Endometrial microvascular endothelial cells (primary cell): ENCODE data around the gene TUBB6. TPM values are rescaled to one million over a fixed set of nuclear protein-coding genes. Genes with fewer than 3 reads are reported as not detected.

Experiments
- in situ Hi-C: cut with HindIII; loops from 2 replicates; pipeline ENCODE4 v1.10.0; 2017; ENCODE audit warnings: low sequenced_read_pairs, low pct_unique_long_range_greater_than_20kb; ENCODE audit errors: inconsistent ontology term
- total RNA-seq: library from RNA; depleted of rRNA; stranded (reverse); fragments of >200 nt; gene quantifications from one replicate; pipeline ENCODE4 v1.2.3, GENCODE V29; 2015; ENCODE audit errors: inconsistent ontology term

Gene TUBB6
- total RNA-seq, 1 donor from 2014 or later, result 1,253 TPM

DNA sequence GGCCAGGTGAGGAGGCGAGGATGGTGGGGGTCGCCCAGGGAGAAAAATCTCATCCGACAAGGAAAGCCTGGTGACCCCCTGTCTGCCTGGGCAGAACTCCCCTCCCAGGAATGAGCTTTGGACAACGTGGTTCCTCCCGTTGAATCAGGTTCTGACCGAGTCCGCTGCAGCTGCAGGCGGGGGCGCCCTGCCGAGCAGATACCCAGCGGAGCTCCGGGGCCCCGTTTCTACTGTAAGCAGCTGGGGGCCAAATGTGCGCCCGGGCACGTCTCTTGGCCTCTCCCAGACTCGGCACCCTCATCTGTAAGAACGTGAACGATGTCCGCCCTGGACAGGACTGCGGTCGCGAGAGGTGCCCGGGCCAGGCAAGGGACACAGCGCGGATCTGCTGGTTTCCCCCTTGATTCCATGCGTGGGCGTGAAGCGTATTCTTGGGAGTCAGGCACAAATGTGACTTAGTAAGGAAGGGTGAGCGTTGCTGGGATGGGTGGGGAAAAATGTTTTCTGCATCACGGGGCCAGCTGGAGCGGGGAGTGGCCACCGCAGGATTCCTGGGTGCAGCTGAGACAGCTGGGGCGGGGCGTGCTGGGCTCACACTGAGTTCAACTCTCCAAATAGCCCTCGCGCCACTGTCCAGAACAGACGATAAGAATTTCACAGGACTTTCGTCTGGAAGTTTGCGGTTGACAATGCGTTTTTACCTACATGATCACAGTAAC is 20.2 kb upstream of the TUBB6 start:
- in situ Hi-C loops, result no loop called here

DNA sequence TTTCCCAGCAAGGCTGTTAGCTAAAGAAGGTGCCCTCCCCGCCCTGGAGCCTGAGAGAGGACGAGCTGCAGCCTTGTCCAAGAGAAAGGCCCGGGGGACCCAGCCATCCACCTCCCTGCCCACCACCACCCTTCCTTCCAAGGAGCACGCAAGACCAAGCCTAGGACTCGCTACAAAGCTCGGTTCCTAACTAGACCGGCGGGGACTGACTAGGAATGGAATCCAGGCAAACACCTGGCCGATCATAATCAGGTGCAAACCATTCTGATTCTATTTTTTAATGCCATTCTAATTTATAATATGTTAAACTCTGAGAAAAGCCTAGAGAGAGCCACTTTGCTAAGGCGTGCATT is 19.7 kb upstream of the TUBB6 start:
- in situ Hi-C loops, result no loop called here

DNA sequence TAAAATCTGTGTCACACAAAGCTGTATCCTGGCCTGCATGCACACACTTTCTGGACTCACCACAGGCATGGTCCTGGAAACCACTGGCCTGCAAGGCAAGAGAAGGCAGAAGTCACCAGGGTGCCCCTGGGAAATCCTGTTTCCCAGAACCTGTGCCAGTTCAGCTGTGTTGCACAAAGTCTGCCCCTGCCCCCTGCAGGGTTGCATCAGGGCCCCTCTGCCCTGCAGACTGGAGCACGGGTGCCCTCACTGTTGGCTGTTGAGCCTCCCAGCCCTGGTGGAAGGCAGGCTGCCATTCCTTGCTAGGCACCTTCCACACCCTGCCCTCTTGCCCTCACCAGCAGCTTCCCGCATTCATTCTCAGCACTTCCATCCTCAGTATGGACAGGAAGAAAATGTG is 18.0 kb upstream of the TUBB6 start:
- in situ Hi-C loops, result loop anchor here (10.0 kb wide), 1 partner anchor 45 kb away; no protein-coding TSS in a partner anchor

DNA sequence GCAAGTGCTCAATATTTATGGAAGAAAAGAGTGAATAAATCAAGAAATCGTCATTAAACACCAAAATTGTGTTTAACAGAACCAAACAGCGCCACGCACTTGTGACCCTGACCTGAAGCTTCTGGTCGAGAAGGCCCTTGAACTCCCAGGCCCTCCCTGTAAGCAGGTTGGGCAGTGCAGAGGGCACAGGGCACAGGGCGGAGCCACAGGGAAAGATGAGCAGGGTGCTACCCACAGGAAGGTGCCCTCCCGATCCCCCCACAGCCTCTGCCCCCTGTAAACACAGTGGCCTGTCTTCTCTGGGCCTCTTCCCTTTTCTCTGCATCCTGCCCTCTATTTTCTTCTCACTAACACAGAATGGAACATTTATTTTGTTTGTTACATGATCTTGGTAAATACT is 16.9 kb upstream of the TUBB6 start:
- in situ Hi-C loops, result loop anchor here (10.0 kb wide), 1 partner anchor 46 kb away; no protein-coding TSS in a partner anchor

DNA sequence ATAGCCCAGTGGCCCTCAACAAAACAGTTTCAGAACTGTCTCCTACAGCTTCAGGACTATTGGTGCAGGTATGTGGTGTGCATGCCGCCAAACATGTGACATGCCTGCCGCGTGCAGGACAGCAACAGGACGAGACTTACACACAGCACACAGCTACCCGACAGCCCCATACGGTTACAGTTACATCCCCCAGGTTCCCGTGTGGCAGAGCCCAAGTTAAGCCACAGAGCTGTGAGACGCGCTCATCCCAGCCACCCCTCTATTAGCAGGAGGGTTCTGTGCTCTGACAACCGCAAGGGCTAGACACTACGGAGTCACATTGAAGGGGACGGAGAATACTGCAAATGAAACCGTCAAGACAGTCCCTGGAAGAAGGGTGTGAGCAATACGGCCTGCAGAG is 16.4 kb upstream of the TUBB6 start:
- in situ Hi-C loops, result loop anchor here (10.0 kb wide), 1 partner anchor 47 kb away; no protein-coding TSS in a partner anchor

DNA sequence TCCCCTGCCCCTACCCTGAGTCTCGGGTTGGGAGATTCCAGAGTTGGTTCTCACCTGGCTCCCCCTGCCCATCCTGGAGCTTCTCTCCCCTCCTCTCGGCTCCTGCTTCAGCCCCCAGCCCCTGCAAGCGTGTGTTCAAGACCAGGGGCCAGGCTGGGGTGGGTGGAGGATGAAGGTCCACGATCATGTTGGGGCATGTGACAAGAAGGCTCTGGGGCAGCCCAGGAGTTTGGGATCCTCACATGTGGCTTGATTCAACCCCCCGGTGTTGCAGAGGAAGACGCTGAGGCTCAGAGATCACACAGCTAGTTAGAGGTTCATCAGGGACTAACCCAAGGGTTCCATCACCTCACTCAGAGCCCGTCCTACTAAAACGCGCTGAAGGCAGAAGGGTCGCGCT is 14.2 kb upstream of the TUBB6 start:
- in situ Hi-C loops, result loop anchor here (10.0 kb wide), 1 partner anchor 49 kb away; no protein-coding TSS in a partner anchor

DNA sequence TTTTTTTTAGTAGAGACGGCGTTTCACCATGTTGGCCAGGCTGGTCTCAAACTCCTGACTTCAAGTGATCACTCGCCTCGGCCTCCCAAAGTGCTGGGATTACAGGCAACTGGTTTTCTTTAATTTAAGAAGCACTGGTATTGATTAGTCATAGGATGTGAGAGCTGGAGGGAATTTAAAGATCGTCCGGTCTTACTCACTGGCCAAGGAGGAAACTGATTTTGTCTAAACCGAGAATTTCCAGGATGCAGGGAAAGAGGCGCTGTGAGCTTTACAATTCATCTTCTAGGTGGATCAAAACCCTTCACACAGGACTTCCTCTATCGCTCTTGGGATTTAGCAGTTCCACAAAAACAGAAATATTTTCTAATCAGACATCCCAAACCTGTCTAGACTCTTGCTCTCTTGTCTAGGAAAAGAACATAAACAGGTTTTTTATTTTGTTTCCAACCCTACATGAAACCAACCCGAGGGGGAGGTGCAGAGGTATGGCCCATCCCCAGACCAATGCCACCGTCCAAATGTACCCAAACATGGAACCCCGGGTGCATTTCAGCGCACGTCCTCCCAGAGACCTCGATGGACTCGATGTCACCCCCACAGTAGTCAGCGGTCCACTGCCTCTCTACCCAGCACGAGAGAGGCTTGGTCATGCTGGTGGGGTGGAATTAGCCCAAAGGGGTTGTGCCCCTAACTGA is 12.5 kb upstream of the TUBB6 start:
- in situ Hi-C loops, result loop anchor here (10.0 kb wide), 1 partner anchor 51 kb away; no protein-coding TSS in a partner anchor

DNA sequence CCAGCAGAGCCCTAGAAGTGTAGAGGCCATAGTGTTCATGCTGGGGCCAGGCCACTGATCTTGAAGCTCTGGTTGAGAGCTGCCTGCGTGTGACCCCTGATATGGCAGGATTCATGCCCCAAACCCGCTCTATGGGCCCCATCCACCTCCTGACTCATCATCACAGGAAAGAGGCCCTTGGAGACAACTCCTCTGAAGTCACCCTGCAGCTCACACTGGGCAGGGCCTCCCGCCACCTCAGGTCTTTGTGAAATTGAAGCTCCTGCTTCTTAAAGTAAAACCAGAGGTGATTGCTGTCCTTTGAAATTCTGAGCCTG is 12.0 kb upstream of the TUBB6 start:
- in situ Hi-C loops, result loop anchor here (10.0 kb wide), 1 partner anchor 51 kb away; no protein-coding TSS in a partner anchor

DNA sequence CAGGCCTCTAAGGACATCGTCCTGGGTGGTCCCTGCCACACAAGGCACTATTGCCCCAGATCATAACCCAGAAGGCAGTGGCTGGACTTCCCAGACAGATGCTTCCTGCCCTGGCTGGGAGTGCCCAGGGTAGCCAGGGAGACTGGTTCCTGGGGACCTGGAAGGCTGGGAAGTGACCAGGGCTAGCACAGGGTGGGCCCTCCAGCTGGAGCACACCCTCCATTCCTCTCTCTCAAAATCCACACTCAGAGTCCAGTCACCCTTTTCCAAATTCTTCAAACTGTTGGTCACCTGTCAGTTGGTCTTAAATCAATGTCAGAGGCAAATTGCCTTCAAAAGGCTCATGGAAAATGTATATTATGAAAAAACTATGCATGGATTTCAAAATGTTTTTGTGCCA is 11.6 kb upstream of the TUBB6 start:
- in situ Hi-C loops, result loop anchor here (10.0 kb wide), 1 partner anchor 52 kb away; no protein-coding TSS in a partner anchor

DNA sequence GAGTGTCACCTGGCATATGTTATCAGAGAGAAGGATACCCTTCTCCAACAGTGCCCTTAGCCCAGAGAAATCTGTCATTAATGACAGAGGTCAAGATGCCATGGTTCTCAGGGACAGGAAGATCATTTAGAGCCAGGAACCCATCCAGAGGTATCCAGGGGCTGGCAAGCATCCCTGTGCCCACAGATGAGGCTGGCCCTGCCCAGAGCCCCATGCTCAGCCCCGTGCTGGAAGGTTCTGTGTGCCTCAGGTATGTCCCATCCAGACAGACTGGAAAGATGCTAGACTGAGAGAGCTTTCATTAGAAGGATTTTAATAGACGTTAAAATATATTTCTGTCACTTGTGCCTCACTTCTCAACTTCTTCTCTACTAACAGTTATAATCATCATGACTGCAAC is 8.2 kb upstream of the TUBB6 start:
- in situ Hi-C loops, result loop anchor here (10.0 kb wide), 1 partner anchor 55 kb away; no protein-coding TSS in a partner anchor

DNA sequence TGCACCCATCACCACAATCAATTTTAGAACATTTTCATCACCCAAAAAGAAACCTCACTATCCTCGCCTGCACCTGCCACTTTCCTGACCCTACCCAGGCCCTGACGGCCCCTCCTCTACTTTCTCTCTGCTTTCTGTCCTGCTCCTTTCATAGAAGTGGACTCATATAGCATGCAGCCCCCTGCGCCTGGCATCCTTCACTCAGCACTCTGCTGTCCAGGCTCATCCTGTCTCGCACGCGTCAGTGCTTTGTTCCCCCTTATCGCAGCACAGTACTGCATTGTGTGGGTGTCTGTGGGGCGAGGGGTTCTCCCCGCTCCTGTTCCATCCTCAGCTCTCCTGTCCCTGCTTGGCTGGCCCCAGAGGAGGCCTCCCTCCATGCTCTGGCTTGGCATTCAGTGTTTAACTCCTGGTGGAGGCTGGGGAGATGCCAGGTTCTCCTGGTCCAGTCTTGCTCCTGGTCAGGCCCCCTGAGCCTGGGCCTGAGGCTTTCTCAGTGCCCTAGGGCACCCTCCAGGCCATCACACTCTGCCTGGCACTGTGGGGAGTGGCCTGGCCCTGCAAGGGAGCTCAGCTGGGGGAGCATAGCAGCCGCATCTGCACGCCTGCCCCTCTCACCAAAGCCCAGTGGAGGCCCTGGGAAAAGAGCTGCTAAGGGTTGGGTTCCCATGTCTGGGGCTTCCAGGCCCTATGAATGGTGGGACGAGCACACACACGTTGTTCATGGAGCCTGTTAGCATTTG is 6.6 kb upstream of the TUBB6 start:
- in situ Hi-C loops, result no loop called here

DNA sequence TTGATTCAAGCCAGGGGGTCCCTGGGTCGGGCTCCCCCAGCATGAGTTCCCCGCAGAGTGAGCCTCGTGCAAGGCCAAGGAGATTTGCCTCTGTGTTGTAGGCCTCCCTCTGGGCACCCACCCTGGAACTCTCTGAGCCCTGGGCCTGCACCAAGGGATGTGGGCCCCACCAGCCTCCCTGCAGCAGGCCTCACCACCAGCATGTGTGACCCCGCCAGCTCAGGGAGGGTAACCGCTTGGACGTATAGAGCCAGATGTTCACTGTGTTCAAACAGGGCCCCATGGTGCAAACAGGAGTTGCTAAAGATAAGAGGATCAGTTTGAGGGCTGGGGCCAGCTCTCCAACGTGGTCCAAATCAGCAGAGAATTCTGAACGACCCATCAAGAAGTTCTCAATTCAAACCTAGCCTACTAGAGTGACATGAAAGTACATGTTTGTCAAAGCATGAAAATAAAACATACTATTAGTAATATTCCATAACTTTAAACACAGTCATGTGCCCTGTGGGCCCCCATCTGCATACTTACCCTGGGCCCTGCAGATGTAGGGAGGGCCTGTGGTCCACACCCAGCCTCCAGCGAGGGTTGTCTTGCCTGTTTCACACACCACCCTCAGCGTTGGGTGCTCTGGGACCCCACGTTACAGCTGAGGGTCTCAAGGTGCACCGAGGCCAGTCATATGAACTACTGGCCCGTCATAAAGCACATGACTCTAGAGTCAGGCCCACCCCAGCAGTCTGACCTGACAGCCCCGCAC is 5.5 kb upstream of the TUBB6 start:
- in situ Hi-C loops, result no loop called here

DNA sequence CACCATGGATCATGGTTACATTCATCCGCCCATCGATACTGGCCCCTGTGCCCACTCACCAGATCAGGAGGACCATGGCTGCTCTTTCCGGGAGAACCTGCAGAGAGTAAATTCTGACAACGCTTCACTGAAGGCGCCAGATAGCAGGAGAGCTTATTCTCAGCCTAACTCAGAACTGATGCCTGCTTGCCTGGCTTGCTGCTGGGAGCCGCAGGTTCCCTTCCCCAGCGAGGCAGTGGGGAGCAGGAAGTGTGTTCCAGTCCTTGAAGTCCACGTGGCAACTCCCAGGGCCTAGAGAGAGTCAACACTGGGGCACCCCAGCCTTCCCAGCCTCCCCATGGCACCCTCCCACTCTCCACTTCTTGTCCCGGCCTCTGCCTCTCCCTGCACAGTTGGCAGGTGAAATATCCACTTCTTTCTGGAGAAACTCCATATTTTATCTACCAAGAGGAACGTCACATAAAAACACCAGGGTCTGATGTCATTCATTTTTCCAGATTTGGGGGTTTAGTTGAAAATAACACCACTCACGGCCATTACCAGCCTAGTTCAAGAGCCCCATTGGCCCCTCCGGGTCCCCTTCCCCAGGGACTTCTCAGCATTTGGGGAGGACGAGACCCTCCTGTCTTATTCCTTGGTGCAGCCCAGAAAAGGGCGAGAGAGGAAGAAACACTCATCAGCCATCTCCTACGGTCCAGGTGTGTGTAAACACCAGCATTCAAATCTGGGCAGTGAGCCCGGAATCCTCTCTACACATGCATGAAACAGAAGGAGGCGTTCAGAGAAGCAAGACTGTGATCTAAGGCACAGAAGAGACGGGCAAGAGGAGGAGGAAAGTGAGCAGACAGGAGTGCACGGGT is 3.5 kb upstream of the TUBB6 start:
- in situ Hi-C loops, result no loop called here

DNA sequence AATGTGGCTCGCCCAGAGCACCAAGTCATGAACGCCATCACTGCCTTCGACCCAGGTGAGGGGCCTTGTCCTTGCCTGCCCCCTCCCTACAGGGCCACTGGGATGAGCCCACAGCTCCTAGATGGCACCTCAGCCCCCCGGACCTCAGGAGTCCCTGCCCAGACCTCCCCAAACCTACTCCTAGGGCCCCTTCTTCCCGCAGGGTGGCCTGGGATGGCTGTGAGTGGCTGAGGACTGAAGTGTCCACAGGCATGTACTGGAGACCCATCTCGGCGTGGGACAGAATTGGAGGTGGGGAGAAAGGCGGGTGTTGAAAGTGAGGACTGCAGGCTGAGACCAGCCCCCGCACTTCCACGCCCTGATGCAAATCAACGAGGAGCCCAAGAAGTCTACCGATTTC is 2.8 kb upstream of the TUBB6 start:
- in situ Hi-C loops, result no loop called here

DNA sequence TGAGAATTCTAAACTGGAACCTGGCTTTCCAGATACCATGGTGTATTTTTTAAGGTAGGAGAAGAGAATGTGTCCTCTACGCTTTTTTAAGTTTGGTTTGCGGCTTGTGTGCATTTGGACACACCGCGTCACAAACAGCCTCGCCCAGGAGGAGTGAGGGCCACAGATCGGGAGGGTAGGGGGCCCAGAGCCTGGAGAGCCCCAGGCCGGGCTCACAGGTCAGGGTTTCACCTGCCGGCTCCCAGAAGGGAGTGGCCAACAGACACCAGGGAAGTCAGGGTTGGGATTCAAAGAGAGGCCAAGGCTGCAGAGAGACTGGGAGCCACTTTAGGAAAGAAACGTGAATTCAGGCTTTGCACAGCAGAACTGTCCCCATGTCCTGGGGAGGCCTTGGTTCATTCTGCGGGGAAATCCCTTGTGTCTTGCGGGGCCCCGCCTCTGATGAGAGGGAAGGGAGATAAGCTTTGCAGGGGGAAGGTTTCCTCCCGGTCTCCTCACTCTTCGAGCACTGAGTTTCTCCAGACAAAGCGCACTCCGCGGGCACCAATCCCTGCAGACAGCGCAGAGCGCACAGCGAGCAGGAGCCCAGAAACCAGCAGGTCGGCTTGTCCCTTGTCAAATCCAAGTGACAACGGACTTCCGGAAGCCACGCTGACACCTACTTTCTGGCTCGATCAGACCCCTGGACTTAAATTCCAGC is 2.0 kb upstream of the TUBB6 start:
- in situ Hi-C loops, result no loop called here

DNA sequence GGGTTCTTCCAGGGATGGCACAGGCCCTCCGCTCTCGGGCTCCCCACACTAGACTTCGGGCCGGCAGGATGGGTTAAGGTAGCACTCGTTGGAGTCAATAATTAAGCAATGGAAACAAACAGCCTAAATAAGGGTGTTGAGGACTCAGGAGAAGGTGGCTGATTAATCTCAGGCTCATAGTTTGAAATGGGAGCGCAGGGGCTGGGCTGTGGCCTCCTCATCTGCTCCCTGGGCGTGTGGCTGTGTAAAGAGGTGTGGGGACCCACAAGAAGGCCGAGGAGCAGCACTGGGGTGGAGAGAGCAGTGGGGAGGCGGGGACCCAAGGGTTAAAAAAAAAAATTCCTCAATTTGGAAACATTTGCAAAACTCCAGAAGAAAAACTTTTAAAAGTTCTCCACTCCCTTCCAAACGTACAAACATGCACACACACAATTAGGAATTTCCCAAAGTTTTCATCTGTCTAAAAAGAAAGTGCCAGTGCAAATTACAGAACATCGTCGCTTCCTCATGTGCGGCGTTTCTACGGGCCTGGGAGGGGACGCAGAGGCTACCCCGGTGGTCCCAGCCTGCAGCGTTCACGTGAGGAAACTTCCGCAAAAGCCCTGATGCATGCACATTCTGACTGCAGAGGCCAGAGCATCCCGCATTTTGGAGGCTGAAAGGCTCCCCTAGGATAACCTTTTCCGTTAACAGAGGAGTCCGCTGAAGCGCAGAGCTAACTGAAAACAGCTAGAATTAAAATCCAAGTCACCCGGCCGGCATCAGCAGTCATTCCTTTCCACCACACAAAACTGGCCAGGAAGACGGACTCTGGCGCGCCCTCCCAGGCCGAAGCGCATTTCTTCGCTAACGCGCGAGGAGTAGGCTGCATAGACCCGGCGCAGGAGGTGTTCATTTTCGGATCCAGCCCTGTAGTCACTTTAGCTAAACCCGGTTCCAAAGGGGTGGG is 1.0 kb upstream of the TUBB6 start:
- in situ Hi-C loops, result no loop called here
